Measurements from ENCODE around the gene TMEM185A.
"Not testable (repeated sequence)": the region's sequence is repeated elsewhere in the genome, so short reads cannot be mapped to it uniquely, and the experiment has no call there.

Gene TMEM185A

DNA sequence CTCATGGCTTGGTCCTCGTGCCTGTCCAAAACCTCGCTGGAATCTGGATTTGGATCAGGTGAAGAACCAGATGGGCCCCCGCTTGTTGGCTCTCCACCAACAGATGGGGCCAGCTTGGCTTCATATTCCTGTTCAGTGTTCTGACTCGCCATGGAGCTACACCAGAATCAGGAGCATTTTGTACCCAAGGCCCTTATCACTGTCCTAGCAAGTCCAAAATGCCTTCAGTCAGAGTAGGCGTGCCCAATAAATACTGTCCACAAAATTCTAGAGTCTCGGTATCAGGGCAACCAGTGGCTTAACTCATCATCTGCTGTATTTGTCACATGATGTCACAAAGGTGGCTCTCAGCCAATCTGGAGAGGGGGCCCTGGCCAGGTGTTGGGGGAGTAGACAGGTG, 81.9 kb downstream of the TMEM185A start, which contains the start of gene HSFX3:
Gene HSFX3, minus strand, starts transcription at position 224 of the 400 bp plus-strand sequence. Its CDS starts 72 bp downstream, at position 152.
- not testable (repeated sequence) for DNase-seq

DNA sequence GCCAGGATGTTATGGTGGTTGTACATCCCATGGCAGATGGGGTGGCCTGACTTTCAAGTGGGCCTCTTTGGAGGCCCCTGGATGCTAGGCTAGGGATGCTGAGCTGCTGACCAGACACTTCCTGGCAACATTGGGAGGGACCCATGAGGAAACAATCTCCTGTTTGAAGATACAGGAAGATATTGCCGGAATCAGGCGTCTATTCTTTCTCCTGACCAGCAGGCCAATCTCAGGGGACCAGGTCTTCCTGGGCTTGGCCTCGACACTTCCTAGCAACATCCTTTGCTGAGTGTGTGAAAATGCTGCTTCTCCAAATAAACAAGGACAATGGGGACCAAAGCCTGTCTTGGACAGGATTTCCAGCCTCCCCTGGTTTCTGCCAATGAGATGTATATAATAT, 83.8 kb downstream of the TMEM185A start:
- not testable (repeated sequence) for DNase-seq

DNA sequence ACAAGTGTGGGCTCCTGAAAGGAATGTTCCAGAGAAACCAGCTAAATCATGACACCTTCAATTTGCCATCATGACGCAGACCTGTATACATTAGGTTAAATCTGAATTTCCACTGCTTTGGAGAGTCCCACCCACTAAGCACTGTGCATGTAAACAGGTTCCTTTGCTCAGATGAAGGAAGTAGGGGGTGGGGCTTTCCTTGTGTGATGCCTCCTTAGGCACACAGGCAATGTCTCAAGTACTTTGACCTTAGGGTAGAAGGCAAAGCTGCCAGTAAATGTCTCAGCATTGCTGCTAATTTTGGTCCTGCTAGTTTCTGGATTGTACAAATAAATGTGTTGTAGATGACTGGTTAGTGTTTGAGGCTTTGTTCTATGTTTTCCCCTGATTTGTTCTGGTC, 84.6 kb downstream of the TMEM185A start:
- not testable (repeated sequence) for DNase-seq

Data from NCI-H446 treated with DMSO at 0.1 percent for 48 hours (cell line).